ENCODE results near the gene LRRC4C.

GRCh38 chr11:40827116-40827515 lies 632.3 kb downstream of the LRRC4C start:
- TF ChIP-seq CTCF (IDR thresholded peaks at IDR 0.05) (no peak), POLR2AphosphoS5 (IDR thresholded peaks at IDR 0.05; ENCODE audit: low read depth, low read length) (no peak), TCF7L2 (IDR thresholded peaks at IDR 0.05; ENCODE audit: low read depth, low read length) (no peak), REST (IDR thresholded peaks at IDR 0.05; ENCODE audit: insufficient read depth in 1 of 2, low read depth in 2 of 2, low read length in 1 of 2) (no peak)

All from Panc1 (cell line).